A204.1 (cell line): Measurements from ENCODE around the gene CEMIP2.
"Not testable (repeated sequence)": the region's sequence is repeated elsewhere in the genome, so short reads cannot be mapped to it uniquely, and the experiment has no call there.

Experiments
- FAIRE-seq: peaks from 2 replicates; lab custom pipeline; 2012; peaks lifted over from hg19 to GRCh38; lab: Jason Lieb, UNC

The CEMIP2 gene

GRCh38 chr9:71768388-71769174 lies at the start of gene CEMIP2:
TSS of gene CEMIP2 (minus strand) at chr9:71768513. CDS start at chr9:71750373, 18,140 bp downstream.
- FAIRE-seq = no peak

- FAIRE-seq = no peak
These were observed 48.7 kb upstream of the CEMIP2 start for GRCh38 chr9:71816916-71817451.

- FAIRE-seq = no peak
These were observed 46.5 kb upstream of the CEMIP2 start for GRCh38 chr9:71814815-71815214.

GRCh38 chr9:71814226-71814625 lies 45.9 kb upstream of the CEMIP2 start:
- no peak for FAIRE-seq

- FAIRE-seq = no peak
These were observed 44.1 kb upstream of the CEMIP2 start for GRCh38 chr9:71812385-71812784.

- FAIRE-seq = no peak
These were observed 39.8 kb upstream of the CEMIP2 start for GRCh38 chr9:71808068-71808467.

GRCh38 chr9:71806901-71807307 lies 38.6 kb upstream of the CEMIP2 start:
- no peak for FAIRE-seq

GRCh38 chr9:71805096-71805495 lies 36.8 kb upstream of the CEMIP2 start:
- FAIRE-seq = not testable (repeated sequence)

GRCh38 chr9:71801826-71802225 lies 33.5 kb upstream of the CEMIP2 start:
- FAIRE-seq = no peak

- FAIRE-seq = no peak
These were observed 29.0 kb upstream of the CEMIP2 start for GRCh38 chr9:71797266-71797665.

- no peak for FAIRE-seq
These were observed 27.9 kb upstream of the CEMIP2 start for GRCh38 chr9:71796100-71796767.

- FAIRE-seq = no peak
These were observed 26.9 kb upstream of the CEMIP2 start for GRCh38 chr9:71795097-71795813.

- FAIRE-seq = no peak
These were observed 25.2 kb upstream of the CEMIP2 start for GRCh38 chr9:71793386-71794105.

- FAIRE-seq = no peak
These were observed 23.6 kb upstream of the CEMIP2 start for GRCh38 chr9:71791875-71792274.

GRCh38 chr9:71790296-71790695 lies 22.0 kb upstream of the CEMIP2 start:
- no peak for FAIRE-seq

GRCh38 chr9:71783120-71783523 lies 14.8 kb upstream of the CEMIP2 start:
- no peak for FAIRE-seq

GRCh38 chr9:71781391-71781790 lies 13.1 kb upstream of the CEMIP2 start:
- FAIRE-seq = no peak

- FAIRE-seq = no peak
These were observed 12.6 kb upstream of the CEMIP2 start for GRCh38 chr9:71780953-71781352.

- no peak for FAIRE-seq
These were observed 9.8 kb upstream of the CEMIP2 start for GRCh38 chr9:71778085-71778484.

GRCh38 chr9:71774920-71775319 lies 6.6 kb upstream of the CEMIP2 start:
- FAIRE-seq = no peak

- no peak for FAIRE-seq
These were observed 4.4 kb upstream of the CEMIP2 start for GRCh38 chr9:71772726-71773125.

- no peak for FAIRE-seq
These were observed 1.9 kb upstream of the CEMIP2 start for GRCh38 chr9:71770170-71770569.
